ENCODE data around the gene GPX7.
A peak's percentile ranks its signal among the peaks of the same experiment; 100 is the strongest.

The GPX7 gene

DNA sequence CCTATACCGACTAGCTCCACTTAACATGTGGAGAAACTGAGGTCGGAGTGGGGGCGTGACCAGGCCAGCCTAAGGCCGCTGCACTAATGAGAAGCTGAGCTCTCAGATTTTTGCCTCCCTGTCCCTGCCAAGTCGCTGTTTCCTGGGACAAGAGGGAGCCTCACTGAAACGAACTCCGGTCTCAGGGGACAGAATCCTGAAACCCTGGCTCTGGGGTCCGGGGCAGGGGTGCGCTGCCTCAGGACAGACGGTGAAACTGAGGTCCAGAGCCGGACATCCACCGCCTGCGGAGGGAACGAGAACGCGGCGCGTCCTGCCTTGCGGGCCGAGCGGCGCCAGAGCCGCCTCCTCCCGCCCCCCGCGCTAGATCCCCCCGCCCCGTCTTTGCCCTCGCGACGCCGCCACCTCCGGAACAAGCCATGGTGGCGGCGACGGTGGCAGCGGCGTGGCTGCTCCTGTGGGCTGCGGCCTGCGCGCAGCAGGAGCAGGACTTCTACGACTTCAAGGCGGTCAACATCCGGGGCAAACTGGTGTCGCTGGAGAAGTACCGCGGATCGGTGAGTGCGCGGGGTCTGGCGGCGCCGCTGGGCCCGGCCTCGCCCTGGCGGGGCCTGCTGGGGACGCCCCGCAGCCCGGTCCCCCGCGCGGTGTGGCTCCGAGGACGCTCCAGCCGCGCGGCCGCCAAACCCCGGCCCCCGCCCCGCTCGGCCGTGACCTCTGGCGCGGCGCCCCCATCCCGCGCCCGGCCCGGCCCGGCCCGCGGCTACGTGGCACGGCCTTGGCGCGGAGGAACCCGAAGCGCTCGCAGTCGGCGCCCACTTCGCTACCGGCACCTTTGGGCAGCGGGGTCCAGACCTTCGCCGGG is at the start of gene GPX7:
TSS of gene GPX7 (plus strand) at position 381 of the 865 bp plus-strand sequence. CDS start at position 420, 39 bp downstream.
- POLR2A ChIA-PET = interaction anchor here (0.6 kb wide), 1 partner anchor 241 kb away, joined by 3 read pairs; no protein-coding TSS in a partner anchor
- Histone ChIP-seq H3K9me3 (ENCODE audit: control insufficient read depth, insufficient read depth, low read depth, low read length) (no peaks in the 10 kb centered on the region), H3K4me1 (ENCODE audit: control insufficient read depth, insufficient read depth, low read length) (no peaks in the 10 kb centered on the region), H3K27ac (ENCODE audit: extremely low read depth, low read depth, low read length) (no peak within 1 kb of the TSS), H3K36me3 (ENCODE audit: control insufficient read depth in 2 of 2, insufficient read depth in 1 of 2, low read length in 2 of 2) (no peaks in the 10 kb centered on the region), H3K4me3 (ENCODE audit: low read depth, low read length) (no peak within 1 kb of the TSS)
- TF ChIP-seq, protein P1, sequence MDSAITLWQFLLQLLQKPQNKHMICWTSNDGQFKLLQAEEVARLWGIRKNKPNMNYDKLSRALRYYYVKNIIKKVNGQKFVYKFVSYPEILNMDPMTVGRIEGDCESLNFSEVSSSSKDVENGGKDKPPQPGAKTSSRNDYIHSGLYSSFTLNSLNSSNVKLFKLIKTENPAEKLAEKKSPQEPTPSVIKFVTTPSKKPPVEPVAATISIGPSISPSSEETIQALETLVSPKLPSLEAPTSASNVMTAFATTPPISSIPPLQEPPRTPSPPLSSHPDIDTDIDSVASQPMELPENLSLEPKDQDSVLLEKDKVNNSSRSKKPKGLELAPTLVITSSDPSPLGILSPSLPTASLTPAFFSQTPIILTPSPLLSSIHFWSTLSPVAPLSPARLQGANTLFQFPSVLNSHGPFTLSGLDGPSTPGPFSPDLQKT (IDR thresholded peaks at IDR 0.05; ENCODE audit: borderline replicate concordance, low read depth, low read length) = no peak
- TF ChIP-seq ZNF626 (tag by site-specific recombination; IDR thresholded peaks at IDR 0.05) (no peak), ZNF391 (tag by site-specific recombination; IDR thresholded peaks at IDR 0.05; ENCODE audit: borderline replicate concordance, low read depth) (no peak)
- CTCF ChIA-PET = no interaction called here

- POLR2A ChIA-PET = interaction anchor here (0.5 to 2.6 kb wide), 21 partner anchors 11 to 1283 kb away, joined by 3 to 22 read pairs (median 4); partner anchors contain the start of genes CC2D1B, ORC1, PRPF38A and SHISAL2A
- peak within 1 kb of the TSS; percentile 96 for H3K27ac ChIP-seq (ENCODE audit: extremely low read depth, low read depth, low read length)
- CTCF ChIA-PET = interaction anchor here (0.6 to 1.1 kb wide), 3 partner anchors 87 to 149 kb away, joined by 3 to 4 read pairs (median 3); no protein-coding TSS in a partner anchor
- TF ChIP-seq KLF7 (tag by site-specific recombination; IDR thresholded peaks at IDR 0.05; ENCODE audit: borderline replicate concordance) (no peak), ZBTB20 (tag by site-specific recombination; IDR thresholded peaks at IDR 0.05) (peak; percentile 90), SP2 (tag by site-specific recombination; IDR thresholded peaks at IDR 0.05) (peak; percentile 60), ZNF677 (tag by site-specific recombination; IDR thresholded peaks at IDR 0.05) (no peak), ZBTB8A (tag by site-specific recombination; IDR thresholded peaks at IDR 0.05) (peak; percentile 89), ZNF530 (tag by site-specific recombination; IDR thresholded peaks at IDR 0.05; ENCODE audit: low read depth) (no peak), ZNF837 (tag by site-specific recombination; IDR thresholded peaks at IDR 0.05) (no peak), ZNF174 (tag by site-specific recombination; IDR thresholded peaks at IDR 0.05) (no peak), RBAK (tag by site-specific recombination; IDR thresholded peaks at IDR 0.05) (no peak), ZNF704 (tag by site-specific recombination; IDR thresholded peaks at IDR 0.05) (no peak), GLIS2 (tag by site-specific recombination; IDR thresholded peaks at IDR 0.05) (peak; percentile 97), YY2 (tag by site-specific recombination; IDR thresholded peaks at IDR 0.05) (peak; percentile 49; the same call in 1 of the 2 replicates), BCL11B (tag by site-specific recombination; IDR thresholded peaks at IDR 0.05; ENCODE audit: low read depth) (no peak), ZNF561 (tag by site-specific recombination; IDR thresholded peaks at IDR 0.05; ENCODE audit: borderline replicate concordance) (peak; percentile 60; the same call in 1 of the 2 replicates), EGR2 (tag by site-specific recombination; IDR thresholded peaks at IDR 0.05; ENCODE audit: low read depth) (no peak), ZNF366 (tag by site-specific recombination; conservative IDR thresholded peaks at IDR 0.05) (peak; percentile 46), ZNF26 (tag by site-specific recombination; IDR thresholded peaks at IDR 0.05) (no peak)
- TF ChIP-seq, protein P2, sequence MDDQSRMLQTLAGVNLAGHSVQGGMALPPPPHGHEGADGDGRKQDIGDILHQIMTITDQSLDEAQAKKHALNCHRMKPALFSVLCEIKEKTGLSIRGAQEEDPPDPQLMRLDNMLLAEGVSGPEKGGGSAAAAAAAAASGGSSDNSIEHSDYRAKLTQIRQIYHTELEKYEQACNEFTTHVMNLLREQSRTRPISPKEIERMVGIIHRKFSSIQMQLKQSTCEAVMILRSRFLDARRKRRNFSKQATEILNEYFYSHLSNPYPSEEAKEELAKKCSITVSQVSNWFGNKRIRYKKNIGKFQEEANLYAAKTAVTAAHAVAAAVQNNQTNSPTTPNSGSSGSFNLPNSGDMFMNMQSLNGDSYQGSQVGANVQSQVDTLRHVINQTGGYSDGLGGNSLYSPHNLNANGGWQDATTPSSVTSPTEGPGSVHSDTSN (CRISPR knock-in tag; IDR thresholded peaks at IDR 0.05) = no peak
- TF ChIP-seq, protein P3, sequence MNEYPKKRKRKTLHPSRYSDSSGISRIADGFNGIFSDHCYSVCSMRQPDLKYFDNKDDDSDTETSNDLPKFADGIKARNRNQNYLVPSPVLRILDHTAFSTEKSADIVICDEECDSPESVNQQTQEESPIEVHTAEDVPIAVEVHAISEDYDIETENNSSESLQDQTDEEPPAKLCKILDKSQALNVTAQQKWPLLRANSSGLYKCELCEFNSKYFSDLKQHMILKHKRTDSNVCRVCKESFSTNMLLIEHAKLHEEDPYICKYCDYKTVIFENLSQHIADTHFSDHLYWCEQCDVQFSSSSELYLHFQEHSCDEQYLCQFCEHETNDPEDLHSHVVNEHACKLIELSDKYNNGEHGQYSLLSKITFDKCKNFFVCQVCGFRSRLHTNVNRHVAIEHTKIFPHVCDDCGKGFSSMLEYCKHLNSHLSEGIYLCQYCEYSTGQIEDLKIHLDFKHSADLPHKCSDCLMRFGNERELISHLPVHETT (tag by site-specific recombination; IDR thresholded peaks at IDR 0.05) = no peak
- TF ChIP-seq, protein P4, sequence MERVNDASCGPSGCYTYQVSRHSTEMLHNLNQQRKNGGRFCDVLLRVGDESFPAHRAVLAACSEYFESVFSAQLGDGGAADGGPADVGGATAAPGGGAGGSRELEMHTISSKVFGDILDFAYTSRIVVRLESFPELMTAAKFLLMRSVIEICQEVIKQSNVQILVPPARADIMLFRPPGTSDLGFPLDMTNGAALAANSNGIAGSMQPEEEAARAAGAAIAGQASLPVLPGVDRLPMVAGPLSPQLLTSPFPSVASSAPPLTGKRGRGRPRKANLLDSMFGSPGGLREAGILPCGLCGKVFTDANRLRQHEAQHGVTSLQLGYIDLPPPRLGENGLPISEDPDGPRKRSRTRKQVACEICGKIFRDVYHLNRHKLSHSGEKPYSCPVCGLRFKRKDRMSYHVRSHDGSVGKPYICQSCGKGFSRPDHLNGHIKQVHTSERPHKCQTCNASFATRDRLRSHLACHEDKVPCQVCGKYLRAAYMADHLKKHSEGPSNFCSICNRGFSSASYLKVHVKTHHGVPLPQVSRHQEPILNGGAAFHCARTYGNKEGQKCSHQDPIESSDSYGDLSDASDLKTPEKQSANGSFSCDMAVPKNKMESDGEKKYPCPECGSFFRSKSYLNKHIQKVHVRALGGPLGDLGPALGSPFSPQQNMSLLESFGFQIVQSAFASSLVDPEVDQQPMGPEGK (tag by site-specific recombination; IDR thresholded peaks at IDR 0.05) = peak; percentile 95
Observed at GRCh38 chr1:52552505-52553361, 49.4 kb upstream of the GPX7 start, which contains the start of gene TUT4. TSS of gene TUT4 (minus strand) at chr1:52553092. CDS start at chr1:52526280, 26,812 bp downstream.

More at GRCh38 chr1:52552505-52553361, 49.4 kb upstream of the GPX7 start, which contains the start of gene TUT4:
- Histone ChIP-seq H3K4me1 (ENCODE audit: control insufficient read depth, insufficient read depth, low read length) (peaks cover 18% of the 10 kb centered on the region), H3K9me3 (ENCODE audit: control insufficient read depth, insufficient read depth, low read depth, low read length) (no peaks in the 10 kb centered on the region), H3K36me3 (ENCODE audit: control insufficient read depth in 2 of 2, insufficient read depth in 1 of 2, low read length in 2 of 2) (no peaks in the 10 kb centered on the region), H3K4me3 (ENCODE audit: low read depth, low read length) (peak within 1 kb of the TSS; percentile 68)

Data from HEK293 (cell line).